Measurements from ENCODE around the gene IL20RB. TPM values are rescaled to one million over a fixed set of nuclear protein-coding genes. Genes with fewer than 3 reads are reported as not detected.

The IL20RB gene
- total RNA-seq, 4 donors from 2014 or later: 1.1 to 4.4 (median 2.3) TPM

- DNase-seq (ENCODE audit: low spot score) (no peak), ATAC-seq (ENCODE audit: low FRiP score) (no peak)
- no peak for TF ChIP-seq CTCF (IDR thresholded peaks at IDR 0.05)
Observed at GRCh38 chr3:136943436-136943835, 14.3 kb upstream of the IL20RB start.

GRCh38 chr3:136946978-136947377 lies 10.8 kb upstream of the IL20RB start:
- ATAC-seq (ENCODE audit: low FRiP score): no peak
- TF ChIP-seq CTCF (IDR thresholded peaks at IDR 0.05): no peak
- DNase-seq (ENCODE audit: low spot score): no peak

GRCh38 chr3:136947477-136947876 lies 10.3 kb upstream of the IL20RB start:
- no peak for DNase-seq (ENCODE audit: low spot score)
- no peak for ATAC-seq (ENCODE audit: low FRiP score)

GRCh38 chr3:136949146-136949545 lies 8.6 kb upstream of the IL20RB start:
- ATAC-seq (ENCODE audit: low FRiP score) (no peak), DNase-seq (ENCODE audit: low spot score) (no peak)
- no peak for TF ChIP-seq CTCF (IDR thresholded peaks at IDR 0.05)

More at GRCh38 chr3:136947477-136947876, 10.3 kb upstream of the IL20RB start:
- no peak for TF ChIP-seq CTCF (IDR thresholded peaks at IDR 0.05)

GRCh38 chr3:136949708-136950107 lies 8.1 kb upstream of the IL20RB start:
- no peak for DNase-seq (ENCODE audit: low spot score)
- ATAC-seq (ENCODE audit: low FRiP score): no peak
- no peak for TF ChIP-seq CTCF (IDR thresholded peaks at IDR 0.05)

- no peak for TF ChIP-seq CTCF (IDR thresholded peaks at IDR 0.05)
- no peak for ATAC-seq (ENCODE audit: low FRiP score)
- DNase-seq (ENCODE audit: low spot score): no peak
Observed at GRCh38 chr3:136950623-136951022, 7.2 kb upstream of the IL20RB start.

GRCh38 chr3:136952292-136952691 lies 5.5 kb upstream of the IL20RB start:
- DNase-seq (ENCODE audit: low spot score) (no peak), ATAC-seq (ENCODE audit: low FRiP score) (no peak)
- TF ChIP-seq CTCF (IDR thresholded peaks at IDR 0.05): no peak
